T-helper 1 cell (primary cell): ENCODE data around the gene VPS54.
"Not testable (repeated sequence)": the region's sequence is repeated elsewhere in the genome, so short reads cannot be mapped to it uniquely, and the experiment has no call there.

Source experiments
- DNase-seq, 5 donors: peaks; one replicate each; pipeline ENCODE4 v3.0.0-alpha.2; 2012 to 2020

The VPS54 gene

GRCh38 chr2:63866009-63866709 lies 153.1 kb downstream of the VPS54 start:
- DNase-seq = no peak

GRCh38 chr2:63865159-63865799 lies 153.9 kb downstream of the VPS54 start:
- no peak for DNase-seq

- no peak for DNase-seq
Measured at GRCh38 chr2:63863707-63864106, 155.5 kb downstream of the VPS54 start.

GRCh38 chr2:63862806-63863205 lies 156.4 kb downstream of the VPS54 start:
- no peak for DNase-seq

- peak; percentile 8 to 64 (median 42) for DNase-seq
Measured at GRCh38 chr2:63861220-63861822, 157.9 kb downstream of the VPS54 start.

GRCh38 chr2:63858291-63858690 lies 160.9 kb downstream of the VPS54 start:
- no peak for DNase-seq

GRCh38 chr2:63856303-63856603 lies 163.0 kb downstream of the VPS54 start:
- peak; percentile 20 to 96 (median 49) for DNase-seq

GRCh38 chr2:63855418-63856302 lies 163.6 kb downstream of the VPS54 start:
- no peak for DNase-seq

- no peak for DNase-seq
Measured at GRCh38 chr2:63853527-63854310, 165.5 kb downstream of the VPS54 start.

- DNase-seq = no peak
Measured at GRCh38 chr2:63851691-63852311, 167.4 kb downstream of the VPS54 start.

GRCh38 chr2:63850649-63851048 lies 168.6 kb downstream of the VPS54 start:
- peak in 1 of 5 donors; percentile 10 for DNase-seq

GRCh38 chr2:63850204-63850571 lies 169.0 kb downstream of the VPS54 start:
- DNase-seq = no peak

GRCh38 chr2:63849381-63850203 lies 169.6 kb downstream of the VPS54 start:
- no peak for DNase-seq

- not testable (repeated sequence) for DNase-seq
Measured at GRCh38 chr2:63847571-63847970, 171.7 kb downstream of the VPS54 start.

- no peak for DNase-seq
Measured at GRCh38 chr2:63846487-63846886, 172.7 kb downstream of the VPS54 start.

- no peak for DNase-seq
Measured at GRCh38 chr2:63845866-63846265, 173.4 kb downstream of the VPS54 start.

GRCh38 chr2:63844616-63845015 lies 174.6 kb downstream of the VPS54 start:
- no peak for DNase-seq

GRCh38 chr2:63843791-63844190 lies 175.4 kb downstream of the VPS54 start:
- no peak for DNase-seq

- DNase-seq = no peak
Measured at GRCh38 chr2:63843093-63843492, 176.1 kb downstream of the VPS54 start.

- peak in 1 of 5 donors; percentile 26 for DNase-seq
Measured at GRCh38 chr2:63842149-63843061, 176.8 kb downstream of the VPS54 start.
